ENCODE data around the gene ESRRA.

ESRRA gene

DNA sequence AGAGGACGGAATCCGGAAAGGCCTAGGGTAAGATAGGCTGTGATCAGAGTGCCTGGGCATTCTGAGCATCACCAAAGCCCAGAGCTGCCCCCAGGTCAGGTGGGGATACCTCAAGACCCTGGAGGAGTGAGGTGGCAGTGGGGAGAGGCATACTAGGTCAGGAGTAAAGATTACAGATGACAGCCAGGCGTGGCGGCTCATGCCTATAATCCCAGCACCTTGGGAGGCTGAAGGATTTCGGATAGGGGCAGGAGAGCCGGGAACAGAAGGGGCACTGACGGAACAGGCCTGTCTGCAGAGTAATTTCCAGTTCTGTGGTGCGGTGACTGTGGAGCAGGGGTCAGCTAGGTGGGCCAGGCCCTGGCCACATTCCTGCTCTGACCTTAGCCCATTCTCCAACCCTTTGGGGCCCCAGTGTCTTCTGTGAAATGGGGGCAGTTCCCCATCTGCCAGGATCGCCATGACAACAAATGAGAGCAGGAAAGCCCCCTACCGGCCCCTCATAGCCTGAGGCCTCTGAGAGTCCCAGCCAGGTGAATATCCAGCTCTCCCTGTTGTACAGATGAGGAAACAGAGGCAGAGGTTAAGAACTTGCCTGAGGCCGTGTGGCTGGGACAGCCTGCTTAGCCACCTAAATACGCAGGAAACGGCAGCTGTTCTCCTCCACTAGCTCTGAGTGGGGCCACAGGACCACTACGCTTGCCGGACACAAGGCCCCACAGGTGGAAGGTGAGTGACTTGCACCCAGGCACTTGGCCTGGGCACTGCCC is 30.1 kb upstream of the ESRRA start:
- DNase-seq: no peak

DNA sequence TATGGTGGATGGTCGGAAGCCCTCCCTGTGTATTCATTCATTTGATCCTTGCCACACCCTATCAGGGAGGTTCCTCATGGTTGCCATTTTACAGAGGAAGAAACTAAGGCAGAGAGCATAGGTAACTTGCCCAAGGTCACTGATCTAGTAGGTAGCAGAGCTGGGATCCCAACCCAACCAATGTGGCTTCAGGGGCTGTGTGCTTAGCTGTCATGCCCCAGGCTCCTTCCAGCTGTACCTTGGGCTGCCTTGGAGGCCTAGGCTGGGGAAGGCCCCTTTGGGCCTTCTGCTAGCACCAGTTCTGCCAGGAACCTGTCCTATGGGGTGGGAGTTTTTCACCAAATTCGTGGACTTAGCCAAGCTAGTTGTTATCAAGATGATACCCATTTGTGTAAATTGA is 29.5 kb upstream of the ESRRA start:
- DNase-seq: no peak

DNA sequence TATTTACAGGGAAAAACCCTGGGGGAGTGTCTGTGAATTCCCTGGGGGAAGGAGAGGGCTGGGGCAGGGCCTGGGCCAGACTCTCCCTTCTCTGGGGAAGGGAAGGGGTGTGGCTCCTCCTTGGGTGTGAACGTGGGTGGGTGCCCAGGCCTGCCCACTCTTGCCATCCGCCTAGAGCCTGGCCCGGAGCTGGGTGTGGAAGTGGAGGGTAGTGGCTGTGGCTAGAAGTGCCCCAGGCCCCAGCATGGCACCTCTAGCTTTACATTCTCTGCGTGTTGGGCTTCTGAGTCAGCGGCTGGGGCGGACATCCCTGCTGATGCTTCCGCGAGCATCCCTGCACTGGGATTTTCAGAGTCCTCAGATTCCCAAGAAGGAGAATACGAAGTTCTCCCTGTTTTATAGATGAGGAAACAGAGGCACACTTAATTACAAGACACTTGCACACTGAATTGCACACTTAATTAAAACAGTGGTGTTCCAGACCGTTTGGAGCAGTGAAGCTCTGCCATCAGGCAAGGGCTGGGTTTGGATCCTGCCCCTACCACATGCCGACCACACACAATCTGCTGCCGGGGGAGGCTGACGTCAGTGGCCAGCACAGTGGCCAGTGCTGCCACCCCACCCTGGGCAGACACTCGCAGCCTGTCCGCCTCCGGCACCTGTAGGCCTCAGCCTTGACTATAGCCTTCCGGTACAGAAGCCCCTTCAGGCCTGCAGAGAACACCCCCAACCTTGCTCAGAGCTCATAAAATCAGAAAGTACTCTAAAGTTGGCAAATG is 28.5 kb upstream of the ESRRA start:
- peak in 1 of 14 donors; percentile 62 for DNase-seq

DNA sequence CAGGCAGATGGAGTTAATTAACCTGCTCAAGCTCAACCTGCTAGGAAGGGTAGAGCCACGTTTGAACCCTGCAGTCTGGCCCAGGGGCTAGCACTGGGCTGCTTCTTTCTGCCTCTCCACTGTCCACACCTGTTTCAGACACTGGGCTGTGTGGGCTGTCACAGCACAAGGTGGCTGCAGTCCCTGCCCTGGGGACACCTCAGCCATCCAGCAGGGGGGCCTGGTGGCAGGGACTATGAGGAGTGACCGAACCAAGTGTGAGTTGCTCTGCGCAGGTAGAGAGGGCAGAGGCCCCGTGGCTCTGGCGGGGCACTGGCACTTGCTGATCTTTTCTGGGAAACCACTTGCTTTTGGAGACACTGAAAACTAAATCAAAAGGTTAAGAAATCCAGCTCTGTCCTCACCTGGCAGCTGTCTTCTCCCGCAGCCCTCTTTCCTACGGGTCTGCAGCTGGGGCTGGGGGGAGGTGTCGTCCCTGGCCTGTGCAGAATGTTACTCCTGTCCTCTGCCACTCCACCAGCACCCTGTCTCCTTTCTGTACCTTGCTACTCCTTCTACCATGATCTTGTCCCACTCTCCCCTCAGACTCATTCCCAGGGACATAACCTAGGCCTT is 26.6 kb upstream of the ESRRA start:
- no peak for DNase-seq

DNA sequence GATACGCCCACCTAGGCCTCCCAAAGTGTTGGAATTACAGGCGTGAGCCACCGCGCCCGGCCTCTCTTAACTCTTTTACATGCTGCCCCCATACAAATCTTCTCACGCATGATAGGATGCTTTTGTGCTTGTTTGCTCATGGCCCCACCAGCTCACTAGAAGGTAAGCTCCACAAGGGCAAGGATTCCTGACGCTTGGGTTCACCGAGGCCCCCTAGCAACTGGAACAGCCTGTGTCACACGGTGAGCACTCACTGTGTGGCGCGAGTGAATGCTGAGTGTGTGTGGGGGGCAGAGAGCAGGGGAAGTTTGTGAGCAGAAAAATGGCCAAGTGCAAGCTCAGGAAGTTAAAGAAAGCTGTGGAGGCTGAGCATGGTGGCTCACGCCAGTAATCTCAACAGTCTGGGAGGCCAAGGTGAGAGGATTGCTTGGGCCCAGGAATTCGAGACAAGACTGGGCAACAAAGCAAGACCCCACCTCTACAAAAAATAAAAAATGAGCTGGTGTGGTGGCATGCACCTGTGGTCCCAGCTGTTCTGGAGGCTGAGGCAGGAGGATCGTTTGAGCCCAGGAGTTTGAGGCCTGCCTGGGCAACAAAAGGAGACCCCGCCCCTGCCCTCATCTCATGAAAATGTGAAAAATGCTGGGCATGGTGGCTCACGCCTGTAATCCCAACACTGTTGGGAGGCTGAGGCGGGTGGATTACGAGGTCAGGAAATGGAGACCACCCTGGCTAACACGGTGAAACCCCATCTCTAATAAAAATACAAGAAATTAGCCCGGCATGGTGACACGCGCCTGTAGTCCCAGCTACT is 23.2 kb upstream of the ESRRA start:
- DNase-seq: no peak

DNA sequence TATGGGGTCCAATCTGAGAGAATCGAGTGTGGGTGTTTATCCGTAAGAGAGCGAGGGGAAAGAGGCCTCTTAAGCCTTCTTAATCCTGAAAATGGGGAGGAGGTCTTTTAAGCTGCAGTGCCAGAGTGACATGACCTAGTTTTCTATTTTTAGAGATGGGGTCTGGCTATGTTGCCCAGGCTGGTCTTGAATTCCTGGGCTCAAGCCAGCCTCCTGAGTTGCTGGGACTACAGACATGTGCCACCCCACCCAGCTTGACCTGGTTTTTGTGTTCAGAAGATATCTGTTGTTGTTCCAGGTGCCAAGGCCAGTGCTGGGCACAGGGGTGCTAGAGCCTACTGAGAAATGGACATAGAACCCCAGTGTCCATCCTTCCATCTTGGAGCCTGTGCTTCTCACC is 22.2 kb upstream of the ESRRA start:
- DNase-seq: no peak

DNA sequence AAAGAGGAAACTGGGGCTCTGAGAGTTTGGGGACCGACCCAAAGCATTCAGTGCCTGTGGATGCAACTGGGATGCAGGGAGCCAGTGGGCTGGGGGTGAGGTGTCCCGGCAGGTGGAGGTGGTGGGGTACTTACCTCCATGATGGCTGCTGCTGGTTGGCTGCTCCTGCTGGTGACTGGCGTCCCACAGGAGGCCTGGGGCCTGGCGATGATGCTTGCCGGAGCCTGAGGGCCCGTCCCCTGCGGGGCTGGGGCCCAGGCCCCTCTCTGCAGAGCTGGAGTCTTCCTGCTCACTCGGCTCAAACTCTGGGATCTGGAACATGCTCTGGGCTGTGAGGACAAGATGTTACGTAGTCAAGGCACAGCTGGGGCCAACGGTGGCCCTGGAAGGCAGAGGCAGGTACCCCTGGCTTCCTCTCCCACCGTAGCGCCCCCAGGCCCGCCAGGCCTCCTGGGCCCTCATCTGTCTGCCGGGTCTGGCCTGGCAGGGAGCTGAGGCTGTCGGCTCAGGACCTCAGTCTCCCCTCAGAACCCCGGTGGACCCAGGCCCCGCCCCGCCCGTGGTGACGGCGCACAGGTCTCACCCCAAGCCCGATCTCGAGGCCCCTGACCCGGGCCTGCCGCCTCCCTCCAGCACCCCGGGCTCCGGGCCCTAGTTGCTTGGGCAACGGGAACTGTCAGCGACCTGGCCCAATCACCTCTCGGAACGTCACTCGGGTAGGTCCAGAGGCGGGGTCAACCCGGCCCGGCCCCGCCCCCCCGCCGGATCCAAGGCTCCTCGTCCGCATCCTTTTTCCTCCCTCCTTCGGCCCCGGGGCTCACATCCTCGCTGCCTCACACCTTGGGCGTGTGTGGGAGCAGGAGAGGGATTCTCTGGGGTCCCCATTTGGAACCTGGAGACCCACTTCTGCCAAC is 21.0 kb upstream of the ESRRA start, which contains the start of gene BAD:
Gene BAD (minus strand): TSS at position 618 of the 914 bp plus-strand sequence. CDS start 297 bp downstream, at position 321.
- DNase-seq: peak; percentile 71 to 95 (median 93)

DNA sequence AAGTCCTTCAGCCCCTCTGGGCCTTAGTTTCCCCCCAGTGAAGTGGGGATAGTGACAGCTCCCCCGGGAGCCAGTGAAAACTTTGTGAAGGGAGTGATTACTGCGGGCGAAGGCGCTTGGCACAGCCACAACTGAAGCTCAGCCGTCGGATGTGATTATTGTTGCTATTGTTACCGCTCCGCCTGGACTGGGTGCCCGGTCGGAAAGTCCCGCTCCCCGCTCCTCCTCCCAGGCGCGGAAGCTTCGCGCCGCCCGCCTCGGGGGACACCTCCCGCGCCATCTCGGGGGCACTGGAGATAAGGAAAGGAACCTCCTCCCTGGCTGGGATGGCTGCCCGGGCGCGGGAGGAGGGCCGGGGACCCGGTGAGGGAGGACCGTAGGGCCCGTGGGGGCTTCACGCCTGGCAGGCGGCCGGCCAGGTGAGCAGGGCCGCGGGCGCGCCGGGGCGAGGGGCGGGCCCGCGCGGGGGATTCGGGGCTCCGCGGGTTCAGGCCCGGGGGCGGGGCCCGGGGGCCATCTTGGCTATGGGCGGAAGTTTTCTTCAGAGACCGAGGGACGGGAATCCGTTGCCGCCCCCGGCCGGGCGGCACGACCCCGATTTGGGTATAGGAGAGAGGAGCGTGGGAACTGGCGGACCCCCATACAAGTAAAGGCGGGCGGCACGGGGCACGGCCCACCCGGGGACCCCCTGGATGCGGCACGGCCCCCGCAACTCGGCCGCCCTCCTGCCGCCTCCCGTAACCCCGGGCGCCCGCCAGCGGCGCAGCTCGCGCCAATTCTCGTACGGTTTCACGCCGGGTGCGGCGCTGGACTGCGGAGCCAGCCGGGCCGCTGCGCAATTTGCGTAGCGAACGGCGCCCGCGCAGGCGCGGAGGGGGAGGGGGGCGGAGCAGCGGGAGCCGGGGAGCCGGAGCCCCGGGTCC is 20.1 kb upstream of the ESRRA start, which contains the start of gene GPR137:
Gene GPR137 (plus strand): TSS at position 887 of the 923 bp plus-strand sequence. CDS start 677 bp downstream, outside the sequence.
- peak in 13 of 14 donors; percentile 78 to 96 (median 91) for DNase-seq

DNA sequence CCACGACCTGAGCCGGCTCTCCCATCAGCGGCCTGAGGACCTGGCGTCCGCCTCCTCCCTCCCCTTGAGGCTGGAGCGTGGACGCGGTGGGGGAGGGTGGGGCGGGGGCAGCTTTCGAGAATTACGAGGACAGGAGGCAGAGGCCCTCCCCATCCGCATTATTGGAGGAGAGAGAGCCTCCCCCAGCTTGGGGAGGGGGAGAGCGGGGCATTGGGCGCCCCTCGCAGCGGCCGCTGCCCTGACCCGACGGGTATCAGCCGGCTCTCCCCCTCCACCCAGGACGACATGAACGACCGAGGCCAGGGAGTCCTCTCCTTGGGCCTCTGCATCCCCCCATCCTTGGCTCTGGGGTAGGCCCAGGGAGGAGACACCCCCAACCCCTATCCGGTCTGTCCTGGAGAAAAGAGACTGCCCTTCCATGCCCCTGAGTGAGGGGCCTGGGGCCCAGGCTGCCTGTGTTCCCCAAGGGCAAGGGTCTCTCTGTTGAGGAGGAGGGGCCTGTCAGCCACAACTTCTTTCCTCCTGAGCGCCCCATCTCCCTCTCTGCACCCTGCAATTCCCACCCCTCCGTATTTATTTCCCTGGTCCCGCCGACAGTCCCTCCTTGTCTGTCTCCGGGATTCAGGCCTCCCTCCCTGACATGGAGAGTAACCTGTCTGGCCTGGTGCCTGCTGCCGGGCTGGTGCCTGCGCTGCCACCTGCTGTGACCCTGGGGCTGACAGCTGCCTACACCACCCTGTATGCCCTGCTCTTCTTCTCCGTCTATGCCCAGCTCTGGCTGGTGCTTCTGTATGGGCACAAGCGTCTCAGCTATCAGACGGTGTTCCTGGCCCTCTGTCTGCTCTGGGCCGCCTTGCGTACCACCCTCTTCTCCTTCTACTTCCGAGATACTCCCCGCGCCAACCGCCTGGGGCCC is 19.2 kb upstream of the ESRRA start:
- DNase-seq: peak in 1 of 14 donors; percentile 49

DNA sequence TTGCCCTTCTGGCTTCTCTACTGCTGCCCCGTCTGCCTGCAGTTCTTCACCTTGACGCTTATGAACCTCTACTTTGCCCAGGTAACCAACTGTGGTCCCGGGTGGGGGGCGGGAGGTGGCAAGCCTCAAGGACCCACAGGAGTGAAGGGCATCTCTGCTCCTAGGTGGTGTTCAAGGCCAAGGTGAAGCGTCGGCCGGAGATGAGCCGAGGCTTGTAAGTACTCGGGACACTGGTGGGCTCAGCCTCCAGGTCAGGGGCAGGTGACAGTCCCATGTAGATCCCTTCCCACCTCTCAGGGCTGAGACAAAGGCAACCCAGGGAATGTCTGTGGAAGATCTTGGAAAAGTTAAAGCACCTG is 18.5 kb upstream of the ESRRA start:
- no peak for DNase-seq

DNA sequence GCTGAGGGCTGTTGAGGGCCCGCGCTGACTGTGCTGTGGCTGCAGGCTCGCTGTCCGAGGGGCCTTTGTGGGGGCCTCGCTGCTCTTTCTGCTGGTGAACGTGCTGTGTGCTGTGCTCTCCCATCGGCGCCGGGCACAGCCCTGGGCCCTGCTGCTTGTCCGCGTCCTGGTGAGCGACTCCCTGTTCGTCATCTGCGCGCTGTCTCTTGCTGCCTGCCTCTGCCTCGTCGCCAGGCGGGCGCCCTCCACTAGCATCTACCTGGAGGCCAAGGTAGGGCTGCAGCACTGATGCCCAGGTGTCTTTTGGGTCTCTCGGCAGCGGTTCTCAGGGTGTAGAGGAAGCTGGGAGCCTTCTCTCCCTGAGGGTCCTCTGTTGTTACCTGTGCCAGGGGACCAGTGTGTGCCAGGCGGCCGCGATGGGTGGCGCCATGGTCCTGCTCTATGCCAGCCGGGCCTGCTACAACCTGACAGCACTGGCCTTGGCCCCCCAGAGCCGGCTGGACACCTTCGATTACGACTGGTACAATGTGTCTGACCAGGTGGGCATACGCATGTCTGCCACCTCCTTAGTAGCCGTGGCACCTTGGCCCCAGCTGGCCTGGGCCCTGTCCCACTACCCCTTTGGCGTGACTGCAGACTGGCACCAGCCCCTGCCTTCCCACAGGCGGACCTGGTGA is 17.5 kb upstream of the ESRRA start:
- no peak for DNase-seq

DNA sequence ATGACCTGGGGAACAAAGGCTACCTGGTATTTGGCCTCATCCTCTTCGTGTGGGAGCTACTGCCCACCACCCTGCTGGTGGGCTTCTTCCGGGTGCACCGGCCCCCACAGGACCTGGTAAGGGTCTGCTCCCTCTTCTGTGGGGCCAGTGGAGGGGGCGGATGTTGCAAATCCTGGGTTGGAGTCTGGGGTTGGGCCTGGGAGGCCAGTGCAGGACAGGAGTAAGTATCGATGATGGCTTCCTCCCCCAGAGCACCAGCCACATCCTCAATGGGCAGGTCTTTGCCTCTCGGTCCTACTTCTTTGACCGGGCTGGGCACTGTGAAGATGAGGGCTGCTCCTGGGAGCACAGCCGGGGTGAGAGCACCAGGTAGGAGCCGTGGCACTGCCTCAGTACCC is 17.0 kb upstream of the ESRRA start:
- DNase-seq: no peak

DNA sequence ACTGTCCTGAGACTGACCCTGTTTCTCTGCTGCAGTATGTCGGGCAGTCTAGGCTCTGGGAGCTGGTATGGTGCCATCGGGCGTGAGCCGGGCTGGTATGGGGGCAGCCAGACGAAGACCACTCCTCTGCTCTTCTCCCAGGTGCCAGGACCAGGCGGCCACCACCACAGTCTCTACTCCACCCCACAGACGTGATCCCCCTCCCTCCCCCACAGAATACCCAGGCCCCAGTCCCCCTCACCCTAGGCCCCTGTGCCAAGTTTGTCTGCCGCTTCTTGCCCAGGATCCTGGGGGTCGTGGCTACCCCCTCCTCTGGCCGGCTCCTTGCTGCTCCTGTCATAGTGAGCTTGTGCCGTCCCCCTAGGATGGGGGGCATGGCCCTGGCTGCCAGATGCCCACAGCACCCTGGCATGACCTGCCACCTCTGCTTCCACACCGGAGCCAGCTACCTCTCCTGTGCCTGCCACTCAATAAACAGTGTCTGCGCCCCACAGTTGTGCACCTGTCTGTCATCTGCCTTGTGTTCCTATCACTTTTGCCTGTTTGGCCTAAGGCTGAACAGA is 16.2 kb upstream of the ESRRA start:
- no peak for DNase-seq

DNA sequence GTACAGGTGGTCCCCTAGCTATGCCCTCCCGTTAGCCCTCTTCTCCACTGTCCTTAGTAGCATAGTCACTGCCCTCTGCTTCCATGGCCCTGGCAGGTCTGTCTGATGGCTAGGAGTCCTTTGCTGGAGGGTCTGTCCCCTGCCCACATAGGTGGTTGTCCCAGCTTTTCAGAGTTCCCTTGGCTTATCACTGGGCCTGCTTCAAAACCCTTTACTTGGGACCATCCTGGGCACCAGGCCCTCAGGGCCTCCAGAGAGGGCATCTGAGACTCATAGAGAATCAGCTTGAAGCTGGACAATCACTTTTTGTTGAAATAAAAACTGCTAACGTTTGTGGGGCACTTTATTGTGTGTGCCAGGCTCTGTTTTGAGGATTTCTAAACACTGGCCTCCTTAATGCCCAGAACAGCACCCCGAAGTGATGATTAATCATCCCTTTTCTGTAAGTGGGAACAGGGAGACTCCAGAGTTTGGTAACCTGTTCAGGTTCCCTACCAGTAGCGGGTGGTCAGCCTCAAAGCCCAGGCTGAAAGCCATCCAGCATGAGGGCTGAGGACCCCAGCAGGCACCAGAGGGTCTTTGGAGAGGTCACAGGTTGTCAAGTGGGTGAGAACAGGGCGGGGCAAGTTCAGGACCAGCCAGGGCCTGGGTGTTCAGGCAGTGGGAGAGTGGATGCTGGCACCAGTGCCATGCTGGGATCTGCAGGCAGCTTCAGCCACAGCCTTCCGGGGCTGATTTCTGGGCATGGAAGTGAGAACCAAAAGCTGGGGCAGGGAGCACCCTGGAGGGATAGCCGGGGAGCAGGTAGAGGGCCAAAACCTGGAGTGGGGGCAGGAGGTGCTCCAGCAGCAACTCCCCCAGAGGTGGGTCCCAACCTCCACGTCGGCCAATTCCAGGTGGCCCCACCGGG is 14.7 kb upstream of the ESRRA start:
- no peak for DNase-seq

DNA sequence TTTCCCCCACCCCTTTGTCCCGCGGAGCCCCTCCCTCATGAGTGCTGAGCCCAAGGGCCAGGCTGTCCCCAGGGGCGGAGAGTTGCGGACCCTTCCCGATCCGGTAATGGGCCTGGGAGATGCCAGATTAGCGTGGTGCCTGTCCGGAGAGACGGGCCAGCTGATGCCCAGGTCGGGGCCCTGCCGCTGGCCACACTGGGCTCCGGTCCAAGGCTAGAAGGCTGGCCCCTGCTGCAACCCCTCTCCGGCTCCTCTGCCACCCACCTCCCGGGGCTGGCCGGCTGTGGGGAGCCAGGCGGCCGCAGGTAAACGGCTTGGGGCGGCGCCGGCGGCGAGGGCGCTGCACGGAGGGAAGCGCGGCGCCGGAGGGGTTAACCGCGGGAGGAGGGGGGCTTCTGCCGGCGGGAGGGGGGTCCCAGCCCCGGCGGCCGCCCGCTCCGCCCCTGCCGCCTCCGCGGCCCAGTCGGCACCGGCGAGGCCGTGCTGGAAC is 14.0 kb upstream of the ESRRA start, which contains the start of gene KCNK4:
Gene KCNK4 (plus strand): TSS at position 41 of the 490 bp plus-strand sequence. CDS start 1,717 bp downstream, outside the sequence.
- no peak for DNase-seq

DNA sequence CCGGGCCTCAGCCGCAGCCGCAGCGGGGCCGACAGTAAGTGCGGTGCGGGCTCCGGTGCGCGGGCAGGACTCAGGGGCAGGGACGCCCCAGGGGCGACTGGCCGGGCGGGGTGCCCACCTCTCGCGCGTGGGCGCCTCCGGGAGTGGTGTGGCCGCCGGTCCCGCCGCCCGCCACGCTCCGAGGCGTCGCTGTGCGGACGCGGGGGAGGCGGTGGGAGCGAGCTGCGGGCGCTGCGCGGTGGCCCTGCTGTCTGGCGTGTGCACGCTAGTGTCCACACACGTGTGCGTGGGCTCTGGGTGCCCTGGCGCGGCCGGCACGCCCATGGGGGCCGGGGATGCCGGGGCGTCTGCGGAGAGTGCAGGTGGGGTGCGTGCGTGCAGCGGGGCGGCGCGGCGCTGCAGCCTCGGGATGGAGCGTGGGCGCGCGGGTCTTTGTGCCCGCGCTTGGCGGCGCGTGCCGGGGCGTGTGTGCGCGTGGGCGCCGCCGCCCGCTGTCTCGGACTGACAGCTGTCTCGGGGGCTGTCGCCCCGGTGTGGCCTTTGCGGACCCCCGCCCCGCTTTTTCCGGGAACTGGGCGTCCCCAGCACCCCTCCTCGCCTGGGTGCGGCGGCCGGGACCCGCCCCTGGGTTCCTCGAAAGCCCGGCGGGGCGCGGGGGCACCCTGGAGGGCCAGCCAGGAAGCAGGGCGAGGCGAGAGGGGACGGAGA is 13.4 kb upstream of the ESRRA start:
- DNase-seq: peak in 2 of 14 donors; percentile 13 to 36

All from C1 segment of cervical spinal cord (tissue), 14 donors.